SK-N-MC (cell line): ENCODE measurements around the gene NT5DC3.

ENCODE experiments used
- EZH2 ChIP-seq: fragments of 200-600 bp; sonication (generic); IDR thresholded peaks from one replicate; pipeline ENCODE4 v1.6.1; 2017; ENCODE audit warnings: antibody characterized with exemption
- FOXP2 ChIP-seq: optimal IDR thresholded peaks from 2 replicates; pipeline ENCODE3; 2011; ENCODE audit warnings: mild to moderate bottlenecking, moderate library complexity; ENCODE audit not compliant: insufficient read depth; ENCODE audit errors: extremely low read length, control extremely low read depth
- POLR2AphosphoS5 ChIP-seq: IDR thresholded peaks from 2 replicates; pipeline ENCODE4 v1.6.1; 2012; ENCODE audit warnings: mild to moderate bottlenecking, low read depth, low read length, borderline replicate concordance

DNA sequence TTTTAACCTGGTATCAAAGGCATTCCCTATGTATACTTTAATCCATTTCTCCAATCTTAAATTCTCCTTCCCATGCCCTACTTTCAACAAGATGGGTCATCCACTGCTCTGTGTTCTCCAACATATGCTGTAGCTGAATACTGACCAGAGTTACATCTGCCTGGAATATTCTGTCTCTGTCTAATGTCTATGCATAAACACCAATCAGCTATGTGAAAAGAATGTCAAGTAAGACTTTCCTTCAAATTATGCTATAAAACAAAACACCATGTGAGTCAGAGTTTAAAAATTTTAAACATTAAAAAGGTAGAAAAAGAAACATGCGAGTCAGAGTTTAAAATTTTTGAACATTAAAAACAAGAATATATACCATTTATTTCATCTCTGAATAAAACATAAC is 19.3 kb downstream of the NT5DC3 start:
- TF ChIP-seq EZH2 (no peak), FOXP2 (no peak), POLR2AphosphoS5 (no peak)
